Left lung (tissue), 10 donors: ENCODE data around the gene OSBPL2. TPM values are rescaled to one million over a fixed set of nuclear protein-coding genes. Genes with fewer than 3 reads are reported as not detected.

ENCODE experiments used
- ATAC-seq: fragments of 200-7000 bp; cut with Tn5 transposase; one replicate; pipeline ENCODE4 v1.9.1; 2020; ENCODE audit warnings: moderate library complexity
- DNase-seq, 4 donors: peaks; one replicate each; pipeline ENCODE4 v3.0.0-alpha.2; 2013 to 2020
- H3K27ac ChIP-seq, 2 donors: fragments of 200-600 bp; sonication (generic) in 1 of 2; one replicate each; pipeline versions ENCODE4 v1.5.0 to v1.8.0; 2020 to 2021
- H3K27me3 ChIP-seq, 2 donors: fragments of 200-600 bp; sonication (generic) in 1 of 2; one replicate each; pipeline versions ENCODE4 v1.5.0 to v1.8.0; 2020 to 2021
- H3K36me3 ChIP-seq, 2 donors: fragments of 200-600 bp; sonication (generic) in 1 of 2; one replicate each; pipeline versions ENCODE4 v1.5.0 to v1.8.0; 2020 to 2021
- H3K4me1 ChIP-seq, 2 donors: fragments of 200-600 bp; one replicate each; pipeline ENCODE4 v1.8.0; 2021
- H3K4me3 ChIP-seq, 2 donors: fragments of 200-600 bp; sonication (generic) in 1 of 2; one replicate each; pipeline versions ENCODE4 v1.5.0 to v1.8.0; 2020 to 2021; ENCODE audit warnings: mild to moderate bottlenecking in 1 of 2
- H3K9me3 ChIP-seq, 2 donors: fragments of 200-600 bp; sonication (generic) in 1 of 2; one replicate each; pipeline versions ENCODE4 v1.5.0 to v1.8.0; 2020 to 2021
- CTCF ChIP-seq, 2 donors: fragments of 200-600 bp; sonication (generic) in 1 of 2; IDR thresholded peaks; one replicate each; pipeline versions ENCODE4 v1.5.0 to v1.8.0; 2021; ENCODE audit warnings: antibody characterized with exemption in 2 of 2
- intact Hi-C, 2 donors: fragments of 100-400 bp; cut with DNase I; formaldehyde crosslinking; loops; one replicate each; pipeline versions ENCODE4 v1.11.2 to v1.14.2; 2022
- polyA plus RNA-seq, 6 donors: library from polyadenylated mRNA; unstranded; fragments of 120-200 nt; gene quantifications; one replicate each; pipeline ENCODE4 v1.2.1, GENCODE V29; 2013; ENCODE audit not compliant: insufficient read length in 6 of 6
- total RNA-seq, 2 donors: library from RNA; stranded (reverse); fragmentation: NEBNext Ultra II Directional; extraction: Animal tissue kit (Norgen Biotek cat#: 25700); gene quantifications; one replicate each; pipeline ENCODE4 v1.2.1, GENCODE V29; 2021
- donor health status: DM: no; HTN: yes; CAD: no.
- donor health status: DM: no; HTN: no; CAD: no.

OSBPL2 gene
- total and polyA plus RNA-seq, 8 donors = 25.6 to 47.3 (median 32.4) TPM

DNA sequence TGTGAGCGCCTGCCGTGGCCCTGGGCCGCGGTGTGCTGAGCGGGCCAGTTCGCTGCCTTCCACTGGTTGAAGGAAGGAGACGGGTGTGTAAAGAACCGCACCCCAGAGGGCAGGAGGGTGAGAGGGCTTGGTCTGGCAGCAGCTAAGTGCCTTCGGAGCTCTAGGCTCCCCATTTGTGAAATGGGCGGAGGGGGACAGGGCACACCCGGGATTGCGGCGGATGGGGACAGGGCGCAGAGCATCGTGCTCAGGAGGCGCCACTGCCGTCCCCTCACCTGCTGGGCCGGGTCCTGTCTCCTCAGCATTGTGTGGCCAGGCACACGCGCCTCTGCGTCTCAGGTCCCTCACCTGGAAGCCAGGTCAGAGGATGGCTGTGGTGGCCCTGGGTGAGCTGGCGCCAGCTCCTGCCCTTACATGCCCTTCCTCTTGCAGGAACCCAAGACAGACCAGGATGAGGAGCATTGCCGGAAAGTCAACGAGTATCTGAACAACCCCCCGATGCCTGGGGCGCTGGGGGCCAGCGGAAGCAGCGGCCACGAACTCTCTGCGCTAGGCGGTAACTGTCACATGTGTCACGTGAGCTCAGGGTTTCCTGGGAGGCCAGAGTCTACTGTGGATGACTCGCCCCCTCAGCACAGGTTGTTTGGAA lies 67.6 kb downstream of the OSBPL2 start:
- ATAC-seq = no peak
- Histone ChIP-seq H3K27ac (no peak overlapping the region), H3K27me3 (no peaks in the 10 kb centered on the region), H3K36me3 (peaks cover 0 to 69% of the 10 kb centered on the region in 2 donors), H3K4me3 (no peak overlapping the region), H3K4me1 (peaks cover 16 to 33% of the 10 kb centered on the region in 2 donors), H3K9me3 (no peaks in the 10 kb centered on the region)
- intact Hi-C loops = loop anchor here in 1 of 2 donors (10.0 kb wide), 1 partner anchor 69 kb away; no protein-coding TSS in a partner anchor
- peak in 1 of 4 donors; percentile 23 for DNase-seq
- TF ChIP-seq CTCF (IDR thresholded peaks at IDR 0.05) = no peak

DNA sequence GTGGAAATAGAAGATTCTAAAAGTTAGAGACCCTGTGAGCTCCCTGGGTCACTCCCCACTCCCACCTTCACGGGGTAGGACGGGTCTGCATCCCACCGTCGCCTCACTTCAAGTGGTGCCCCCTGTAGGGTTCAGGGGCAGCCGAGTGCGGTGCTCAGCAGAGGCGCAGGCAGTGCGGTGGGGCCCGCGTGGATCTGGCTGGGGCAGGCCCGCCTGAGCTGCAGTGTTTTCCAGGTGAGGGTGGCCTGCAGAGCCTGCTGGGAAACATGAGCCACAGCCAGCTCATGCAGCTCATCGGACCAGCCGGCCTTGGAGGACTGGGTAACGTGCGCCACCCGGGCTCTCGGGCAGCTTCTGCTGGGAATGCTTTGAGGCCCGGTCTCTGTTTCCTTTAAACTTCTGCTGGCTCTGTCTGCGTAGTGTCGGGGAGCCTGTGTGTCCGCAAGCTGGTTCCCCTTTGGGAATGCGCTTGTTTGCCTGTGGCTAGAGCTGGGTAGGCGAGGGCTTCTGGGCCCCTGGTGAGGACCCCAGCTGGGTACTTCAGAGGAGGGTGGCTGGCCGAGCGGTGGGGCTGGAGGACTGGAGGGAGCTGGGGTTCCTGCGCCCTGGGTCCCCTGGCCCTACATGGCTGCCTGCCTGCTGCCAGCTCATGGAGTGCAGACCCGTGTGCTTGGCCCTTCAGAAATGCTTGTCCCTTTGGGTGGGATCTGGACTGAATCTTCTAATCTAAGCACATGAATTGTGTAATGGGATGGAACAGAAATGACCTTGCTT lies 68.3 kb downstream of the OSBPL2 start:
- ATAC-seq = no peak
- intact Hi-C loops = loop anchor here in 1 of 2 donors (10.0 kb wide), 1 partner anchor 68 kb away; no protein-coding TSS in a partner anchor
- H3K27ac ChIP-seq = no peak overlapping the region
- H3K36me3 ChIP-seq = peaks cover 0 to 76% of the 10 kb centered on the region in 2 donors
- no peaks in the 10 kb centered on the region for H3K9me3 ChIP-seq
- H3K4me1 ChIP-seq = peaks cover 16 to 30% of the 10 kb centered on the region in 2 donors
- no peak for TF ChIP-seq CTCF (IDR thresholded peaks at IDR 0.05)
- H3K27me3 ChIP-seq = no peaks in the 10 kb centered on the region
- no peak overlapping the region for H3K4me3 ChIP-seq
- no peak for DNase-seq

DNA sequence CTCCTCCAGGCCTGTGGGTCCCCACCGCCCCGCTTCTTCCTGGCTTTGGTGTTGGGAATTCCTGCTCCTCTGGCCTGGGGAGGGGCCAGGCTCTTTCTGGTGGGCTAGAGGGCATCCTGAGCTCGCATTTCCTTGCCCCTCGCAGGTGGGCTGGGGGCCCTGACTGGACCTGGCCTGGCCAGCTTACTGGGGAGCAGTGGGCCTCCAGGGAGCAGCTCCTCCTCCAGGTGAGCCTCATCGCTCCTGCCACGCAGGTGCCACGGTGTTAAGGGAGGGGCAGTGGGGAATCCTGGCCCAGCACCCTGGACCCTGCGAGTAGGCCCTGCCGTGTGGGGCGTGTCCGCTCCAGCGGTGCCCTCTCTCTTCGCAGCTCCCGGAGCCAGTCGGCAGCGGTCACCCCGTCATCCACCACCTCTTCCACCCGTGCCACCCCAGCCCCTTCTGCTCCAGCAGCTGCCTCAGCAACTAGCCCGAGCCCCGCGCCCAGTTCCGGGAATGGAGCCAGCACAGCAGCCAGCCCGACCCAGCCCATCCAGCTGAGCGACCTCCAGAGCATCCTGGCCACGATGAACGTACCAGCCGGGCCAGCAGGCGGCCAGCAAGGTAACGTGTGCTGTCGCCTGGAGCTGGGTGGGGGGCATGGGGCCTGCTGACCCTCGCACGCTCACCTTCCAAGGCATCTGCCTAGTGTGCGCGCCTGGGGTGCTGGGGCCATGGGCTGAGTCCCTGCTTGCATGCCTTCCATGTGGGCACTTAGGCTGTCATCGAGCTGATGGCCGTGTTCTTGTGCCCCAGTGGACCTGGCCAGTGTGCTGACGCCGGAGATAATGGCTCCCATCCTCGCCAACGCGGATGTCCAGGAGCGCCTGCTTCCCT lies 69.1 kb downstream of the OSBPL2 start:
- peaks cover 16 to 29% of the 10 kb centered on the region in 2 donors for H3K4me1 ChIP-seq
- TF ChIP-seq CTCF (IDR thresholded peaks at IDR 0.05) = no peak
- peaks cover 0 to 85% of the 10 kb centered on the region in 2 donors for H3K36me3 ChIP-seq
- DNase-seq (no peak), ATAC-seq (no peak)
- H3K27ac ChIP-seq = no peak overlapping the region
- H3K4me3 ChIP-seq = no peak overlapping the region
- no peaks in the 10 kb centered on the region for H3K27me3 ChIP-seq
- intact Hi-C loops = loop anchor here in 1 of 2 donors (10.0 kb wide), 1 partner anchor 67 kb away; no protein-coding TSS in a partner anchor
- no peaks in the 10 kb centered on the region for H3K9me3 ChIP-seq

GRCh38 chr20:62308102-62308822 lies 69.9 kb downstream of the OSBPL2 start:
- no peak overlapping the region for H3K27ac ChIP-seq
- peaks cover 16 to 28% of the 10 kb centered on the region in 2 donors for H3K4me1 ChIP-seq
- no peaks in the 10 kb centered on the region for H3K9me3 ChIP-seq
- TF ChIP-seq CTCF (IDR thresholded peaks at IDR 0.05) = no peak
- no peaks in the 10 kb centered on the region for H3K27me3 ChIP-seq
- DNase-seq = no peak
- H3K4me3 ChIP-seq = no peak overlapping the region
- intact Hi-C loops = loop anchor here in 1 of 2 donors (10.0 kb wide), 1 partner anchor 67 kb away; no protein-coding TSS in a partner anchor
- peaks cover 0 to 93% of the 10 kb centered on the region in 2 donors for H3K36me3 ChIP-seq
- ATAC-seq = no peak
